Measurements from ENCODE around the gene TEX44.
A peak's percentile ranks its signal among the peaks of the same experiment; 100 is the strongest.
"Not testable (repeated sequence)": the region's sequence is repeated elsewhere in the genome, so short reads cannot be mapped to it uniquely, and the experiment has no call there.

TEX44 gene

DNA sequence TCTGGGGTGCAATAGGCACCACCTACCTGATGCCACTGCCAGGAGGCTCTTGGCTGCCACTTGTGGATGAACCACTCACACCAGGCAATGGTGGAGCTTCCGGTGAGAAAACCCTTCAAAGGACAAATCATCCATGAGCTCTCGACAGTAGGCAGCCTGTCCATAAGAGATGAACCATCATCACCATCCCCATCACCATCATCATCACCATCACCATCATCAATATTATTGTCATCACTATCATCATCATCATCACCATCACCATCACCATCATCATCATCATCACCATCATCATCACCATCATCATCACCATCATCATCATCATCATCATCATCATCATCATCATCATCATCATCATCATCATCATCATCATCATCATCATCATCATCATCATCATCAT lies 14.0 kb upstream of the TEX44 start:
- not testable (repeated sequence) for H2BK5ac ChIP-seq (ENCODE audit: low read depth, low read length, poor library complexity, severe bottlenecking); H2AK5ac ChIP-seq (ENCODE audit: low read length, severe bottlenecking); DNase-seq; H3K23ac ChIP-seq (ENCODE audit: low read length in 2 of 2); H2AFZ ChIP-seq (ENCODE audit: low read depth, low read length); H3K27me3 ChIP-seq (ENCODE audit: control insufficient read depth in 1 of 2, insufficient read depth in 1 of 2, low read length in 2 of 2); H2BK120ac ChIP-seq (ENCODE audit: low read depth, low read length); H3K4ac ChIP-seq (ENCODE audit: low read depth in 1 of 2, low read length in 2 of 2); H2BK15ac ChIP-seq (ENCODE audit: low read depth, poor library complexity, severe bottlenecking); H3K18ac ChIP-seq (ENCODE audit: low read depth in 1 of 2, low read length in 2 of 2); H4K8ac ChIP-seq (ENCODE audit: low read length); H3K27ac ChIP-seq (ENCODE audit: low read length, poor library complexity, severe bottlenecking); H3K4me1 ChIP-seq (ENCODE audit: control insufficient read depth, insufficient read depth, low read depth, low read length); H3K9ac ChIP-seq (ENCODE audit: low read length); H3K4me2 ChIP-seq (ENCODE audit: low read length, poor library complexity, severe bottlenecking); H3K36me3 ChIP-seq (ENCODE audit: control insufficient read depth in 1 of 2, insufficient read depth in 2 of 2, low read depth in 1 of 2, low read length in 2 of 2); H3K14ac ChIP-seq (ENCODE audit: low read length in 2 of 2); H3K4me3 ChIP-seq (ENCODE audit: insufficient read depth in 1 of 2, low read depth in 1 of 2, low read length in 2 of 2); H2BK12ac ChIP-seq (ENCODE audit: low read length in 2 of 2); H4K91ac ChIP-seq (ENCODE audit: low read length); H3K79me1 ChIP-seq (replicated peaks; ENCODE audit: low read length, poor library complexity, severe bottlenecking); H3K9me3 ChIP-seq (ENCODE audit: control insufficient read depth, low read length)
- WGBS = 100% methylated on average over 2 of the region's 2 CpGs

DNA sequence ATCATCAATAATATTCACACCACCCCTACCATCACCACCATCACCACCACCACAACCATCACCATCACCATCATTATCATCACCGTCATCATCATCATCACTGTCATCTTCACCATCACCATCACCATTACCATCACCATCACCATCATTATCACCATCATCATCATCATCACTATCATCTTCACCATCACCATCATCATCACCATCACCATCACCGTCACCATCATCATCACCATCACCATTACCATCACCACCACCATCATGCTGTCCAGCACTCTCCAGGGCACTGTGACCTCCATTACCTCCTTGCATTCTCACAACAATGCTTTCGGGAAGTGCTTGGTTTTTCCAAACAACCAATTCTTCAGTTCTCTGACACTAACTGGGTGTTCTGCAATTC lies 13.1 kb upstream of the TEX44 start:
- Histone ChIP-seq H2BK15ac (ENCODE audit: low read depth, poor library complexity, severe bottlenecking) (no peak overlapping the region), H2AK5ac (ENCODE audit: low read length, severe bottlenecking) (no peak overlapping the region), H3K27ac (ENCODE audit: low read length, poor library complexity, severe bottlenecking) (no peak overlapping the region), H3K4me3 (ENCODE audit: insufficient read depth in 1 of 2, low read depth in 1 of 2, low read length in 2 of 2) (no peak overlapping the region), H3K4me2 (ENCODE audit: low read length, poor library complexity, severe bottlenecking) (no peak overlapping the region), H3K4ac (ENCODE audit: low read depth in 1 of 2, low read length in 2 of 2) (no peak overlapping the region), H3K18ac (ENCODE audit: low read depth in 1 of 2, low read length in 2 of 2) (no peak overlapping the region), H3K79me1 (replicated peaks; ENCODE audit: low read length, poor library complexity, severe bottlenecking) (no peaks in the 10 kb centered on the region), H3K27me3 (ENCODE audit: control insufficient read depth in 1 of 2, insufficient read depth in 1 of 2, low read length in 2 of 2) (peaks cover 5 to 10% of the 10 kb centered on the region in 2 experiments), H3K9me3 (ENCODE audit: control insufficient read depth, low read length) (no peaks in the 10 kb centered on the region), H3K36me3 (ENCODE audit: control insufficient read depth in 1 of 2, insufficient read depth in 2 of 2, low read depth in 1 of 2, low read length in 2 of 2) (no peaks in the 10 kb centered on the region), H3K14ac (ENCODE audit: low read length in 2 of 2) (peak overlapping the region in 1 of 2 experiments; percentile 18), H4K91ac (ENCODE audit: low read length) (no peak overlapping the region), H2BK5ac (ENCODE audit: low read depth, low read length, poor library complexity, severe bottlenecking) (no peak overlapping the region), H2AFZ (ENCODE audit: low read depth, low read length) (no peak overlapping the region), H2BK12ac (ENCODE audit: low read length in 2 of 2) (no peak overlapping the region), H4K8ac (ENCODE audit: low read length) (no peak overlapping the region), H3K9ac (ENCODE audit: low read length) (no peak overlapping the region), H3K23ac (ENCODE audit: low read length in 2 of 2) (no peak overlapping the region), H3K4me1 (ENCODE audit: control insufficient read depth, insufficient read depth, low read depth, low read length) (peaks cover 2% of the 10 kb centered on the region), H2BK120ac (ENCODE audit: low read depth, low read length) (no peak overlapping the region)
- no peak for DNase-seq
- WGBS = 83% methylated on average over 3 of the region's 3 CpGs

DNA sequence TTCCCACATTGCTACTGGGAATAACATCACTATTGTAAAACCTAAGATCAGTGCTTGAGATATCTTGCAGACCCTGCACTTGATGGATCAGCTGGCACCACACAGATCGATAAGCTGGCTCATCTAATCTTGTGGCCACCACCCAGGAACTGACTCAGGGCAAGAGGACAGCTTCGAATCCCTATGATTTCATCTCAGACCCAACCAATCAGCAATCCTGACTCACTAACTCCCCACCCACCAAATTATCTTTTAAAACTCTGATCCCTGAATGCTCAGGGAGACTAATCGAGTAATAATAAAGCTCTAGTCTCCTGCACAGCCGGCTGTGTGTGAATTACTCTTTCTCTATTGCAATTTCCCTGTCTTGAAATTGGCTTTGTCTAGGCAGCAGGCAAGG lies 11.3 kb upstream of the TEX44 start:
- Histone ChIP-seq H2BK15ac (ENCODE audit: low read depth, poor library complexity, severe bottlenecking) (no peak overlapping the region), H2AFZ (ENCODE audit: low read depth, low read length) (no peak overlapping the region), H3K79me1 (replicated peaks; ENCODE audit: low read length, poor library complexity, severe bottlenecking) (no peaks in the 10 kb centered on the region), H3K36me3 (ENCODE audit: control insufficient read depth in 1 of 2, insufficient read depth in 2 of 2, low read depth in 1 of 2, low read length in 2 of 2) (no peaks in the 10 kb centered on the region), H3K18ac (ENCODE audit: low read depth in 1 of 2, low read length in 2 of 2) (no peak overlapping the region), H3K4ac (ENCODE audit: low read depth in 1 of 2, low read length in 2 of 2) (no peak overlapping the region), H4K91ac (ENCODE audit: low read length) (no peak overlapping the region), H3K4me1 (ENCODE audit: control insufficient read depth, insufficient read depth, low read depth, low read length) (peaks cover 2% of the 10 kb centered on the region), H3K27ac (ENCODE audit: low read length, poor library complexity, severe bottlenecking) (no peak overlapping the region), H3K9ac (ENCODE audit: low read length) (no peak overlapping the region), H4K8ac (ENCODE audit: low read length) (no peak overlapping the region), H3K27me3 (ENCODE audit: control insufficient read depth in 1 of 2, insufficient read depth in 1 of 2, low read length in 2 of 2) (peaks cover 5 to 10% of the 10 kb centered on the region in 2 experiments), H3K14ac (ENCODE audit: low read length in 2 of 2) (no peak overlapping the region), H3K4me3 (ENCODE audit: insufficient read depth in 1 of 2, low read depth in 1 of 2, low read length in 2 of 2) (no peak overlapping the region), H3K9me3 (ENCODE audit: control insufficient read depth, low read length) (no peaks in the 10 kb centered on the region), H2BK12ac (ENCODE audit: low read length in 2 of 2) (no peak overlapping the region), H2BK120ac (ENCODE audit: low read depth, low read length) (no peak overlapping the region), H2AK5ac (ENCODE audit: low read length, severe bottlenecking) (no peak overlapping the region), H2BK5ac (ENCODE audit: low read depth, low read length, poor library complexity, severe bottlenecking) (no peak overlapping the region), H3K23ac (ENCODE audit: low read length in 2 of 2) (no peak overlapping the region), H3K4me2 (ENCODE audit: low read length, poor library complexity, severe bottlenecking) (no peak overlapping the region)
- 82% methylated on average over 4 of the region's 4 CpGs for WGBS
- DNase-seq = no peak

DNA sequence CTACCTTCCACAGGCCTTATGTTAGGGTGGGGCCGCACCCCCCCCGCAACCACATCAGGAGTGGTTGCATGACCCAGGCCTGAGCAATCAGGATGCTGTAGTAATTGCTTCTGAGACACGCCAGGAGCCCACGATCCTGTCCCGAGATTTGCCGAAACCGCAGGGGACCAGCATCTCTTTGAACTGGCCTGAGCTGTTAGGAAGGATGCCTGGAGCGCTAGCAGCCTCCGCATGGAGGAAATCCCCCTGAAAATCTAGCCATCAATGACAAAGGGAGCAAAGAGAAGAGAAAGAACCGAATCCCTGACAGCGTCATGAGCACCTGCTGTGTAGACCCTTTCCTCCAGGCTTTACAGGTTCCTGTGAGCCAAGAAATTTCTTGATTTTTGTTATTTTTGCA lies 8.7 kb upstream of the TEX44 start:
- Histone ChIP-seq H3K27ac (ENCODE audit: low read length, poor library complexity, severe bottlenecking) (no peak overlapping the region), H2BK120ac (ENCODE audit: low read depth, low read length) (no peak overlapping the region), H3K9ac (ENCODE audit: low read length) (no peak overlapping the region), H3K4me2 (ENCODE audit: low read length, poor library complexity, severe bottlenecking) (no peak overlapping the region), H3K36me3 (ENCODE audit: control insufficient read depth in 1 of 2, insufficient read depth in 2 of 2, low read depth in 1 of 2, low read length in 2 of 2) (no peaks in the 10 kb centered on the region), H3K4ac (ENCODE audit: low read depth in 1 of 2, low read length in 2 of 2) (no peak overlapping the region), H3K23ac (ENCODE audit: low read length in 2 of 2) (no peak overlapping the region), H3K4me3 (ENCODE audit: insufficient read depth in 1 of 2, low read depth in 1 of 2, low read length in 2 of 2) (no peak overlapping the region), H3K79me1 (replicated peaks; ENCODE audit: low read length, poor library complexity, severe bottlenecking) (no peaks in the 10 kb centered on the region), H3K18ac (ENCODE audit: low read depth in 1 of 2, low read length in 2 of 2) (no peak overlapping the region), H2BK5ac (ENCODE audit: low read depth, low read length, poor library complexity, severe bottlenecking) (no peak overlapping the region), H3K14ac (ENCODE audit: low read length in 2 of 2) (no peak overlapping the region), H2BK12ac (ENCODE audit: low read length in 2 of 2) (no peak overlapping the region), H2AFZ (ENCODE audit: low read depth, low read length) (no peak overlapping the region), H4K8ac (ENCODE audit: low read length) (peak overlapping the region; percentile 13), H3K4me1 (ENCODE audit: control insufficient read depth, insufficient read depth, low read depth, low read length) (peaks cover 2% of the 10 kb centered on the region), H2BK15ac (ENCODE audit: low read depth, poor library complexity, severe bottlenecking) (no peak overlapping the region), H2AK5ac (ENCODE audit: low read length, severe bottlenecking) (no peak overlapping the region), H4K91ac (ENCODE audit: low read length) (no peak overlapping the region), H3K27me3 (ENCODE audit: control insufficient read depth in 1 of 2, insufficient read depth in 1 of 2, low read length in 2 of 2) (peaks cover 5 to 10% of the 10 kb centered on the region in 2 experiments), H3K9me3 (ENCODE audit: control insufficient read depth, low read length) (no peaks in the 10 kb centered on the region)
- DNase-seq = no peak
- 39% methylated on average over 11 of the region's 11 CpGs for WGBS
